Endothelial cell of umbilical vein (primary cell): ENCODE results near the gene KCNMA1. TPM values are rescaled to one million over a fixed set of nuclear protein-coding genes. Genes with fewer than 3 reads are reported as not detected.

Source experiments
- BruUV-seq: library from RNA; stranded (reverse); fragments of 400-500 nt; replicated peaks from 2 replicates; lab custom pipeline; 2021; lab: Mats Ljungman, UMichigan
- CTCF ChIA-PET: fragments of 300-600, 350-600 bp; sonication (Branson Sonifier 250); formaldehyde crosslinking; loops from one replicate; lab custom pipeline; 2021; ENCODE audit warnings: antibody characterized with exemption, inconsistent platforms; lab: Charles Lee
- POLR2A ChIA-PET: fragments of 300-600, 350-600 bp; sonication (Branson Sonifier 250); formaldehyde crosslinking; loops from one replicate; lab custom pipeline; 2021; ENCODE audit warnings: antibody characterized with exemption, inconsistent platforms; lab: Charles Lee
- DNase-seq: peaks from one replicate; pipeline ENCODE4 v3.0.0-alpha.2; 2011; ENCODE audit warnings: low read depth, low spot score
- FAIRE-seq: peaks from 2 replicates; lab custom pipeline; 2011; peaks lifted over from hg19 to GRCh38; lab: Jason Lieb, UNC
- H2AFZ ChIP-seq: 2 replicates; pipeline ENCODE4 v1.6.0; 2012; ENCODE audit warnings: low read depth, low read length, control low read depth, inconsistent platforms
- H3K27ac ChIP-seq: 2 replicates; pipeline ENCODE4 v1.5.1; 2011; ENCODE audit warnings: low read depth, mild to moderate bottlenecking, control low read depth, low read length, moderate library complexity; ENCODE audit not compliant: insufficient read depth
- H3K27me3 ChIP-seq, 2 experiments: 2 replicates each; pipeline versions ENCODE4 v1.6.0 to v1.6.1; 2011; ENCODE audit warnings: low read length in 2 of 2, mixed read lengths in 1 of 2; ENCODE audit not compliant: control insufficient read depth in 2 of 2, insufficient read depth in 2 of 2
- H3K36me3 ChIP-seq, 2 experiments: 2 replicates in 1 of 2; 3 replicates in 1 of 2; pipeline ENCODE4 v1.5.1; 2011; ENCODE audit warnings: low read length in 2 of 2, mild to moderate bottlenecking in 1 of 2, moderate library complexity in 1 of 2; ENCODE audit not compliant: control insufficient read depth in 2 of 2, insufficient read depth in 2 of 2; ENCODE audit errors: extremely low read depth in 1 of 2
- H3K4me1 ChIP-seq: 3 replicates; pipeline ENCODE4 v1.5.1; 2011; ENCODE audit warnings: mild to moderate bottlenecking, low read length; ENCODE audit not compliant: control insufficient read depth, insufficient read depth; ENCODE audit errors: extremely low read depth
- H3K4me2 ChIP-seq: 2 replicates; pipeline ENCODE4 v1.6.1; 2011; ENCODE audit warnings: low read length, control low read depth, mixed read lengths; ENCODE audit not compliant: insufficient read depth
- H3K4me3 ChIP-seq, 3 experiments: fragments of 200-600 bp in 1 of 3; sonication (generic), shearing (Covaris generic) in 1 of 3; replicated peaks in 1 of 3; 2 replicates each; pipeline ENCODE4 v1.5.1; 2011 to 2016; ENCODE audit warnings: control low read depth in 3 of 3, low read length in 3 of 3, mild to moderate bottlenecking in 2 of 3, inconsistent platforms in 1 of 3, low read depth in 1 of 3, moderate library complexity in 1 of 3; ENCODE audit not compliant: insufficient read depth in 1 of 3
- H3K79me2 ChIP-seq: 2 replicates; pipeline ENCODE4 v1.6.0; 2012; ENCODE audit warnings: low read length, inconsistent platforms; ENCODE audit not compliant: control insufficient read depth, insufficient read depth
- H3K9ac ChIP-seq: replicated peaks from 2 replicates; pipeline ENCODE3; 2011; ENCODE audit warnings: low read length, control low read depth; ENCODE audit not compliant: insufficient read depth; ENCODE audit errors: extremely low read depth
- H3K9me1 ChIP-seq: replicated peaks from 3 replicates; pipeline ENCODE4 v1.6.0; 2011; ENCODE audit warnings: mild to moderate bottlenecking, low read length; ENCODE audit not compliant: control insufficient read depth, insufficient read depth; ENCODE audit errors: extremely low read depth
- H3K9me3 ChIP-seq: replicated peaks from 2 replicates; pipeline ENCODE4 v1.5.1; 2012; ENCODE audit warnings: low read length, inconsistent platforms; ENCODE audit not compliant: control insufficient read depth, insufficient read depth
- H4K20me1 ChIP-seq: replicated peaks from 2 replicates; pipeline ENCODE3; 2011; ENCODE audit warnings: mild to moderate bottlenecking, low read length; ENCODE audit not compliant: control insufficient read depth, insufficient read depth; ENCODE audit errors: extremely low read depth
- EZH2 ChIP-seq: IDR thresholded peaks from 2 replicates; pipeline ENCODE4 v1.6.1; 2012; ENCODE audit warnings: borderline replicate concordance, low read depth, mild to moderate bottlenecking, moderate library complexity, low read length, inconsistent platforms; ENCODE audit not compliant: severe bottlenecking
- FOS ChIP-seq: IDR thresholded peaks from 2 replicates; pipeline ENCODE4 v1.6.1; 2011; ENCODE audit warnings: mild to moderate bottlenecking, low read length, moderate library complexity, borderline replicate concordance; ENCODE audit not compliant: insufficient read depth
- JUN ChIP-seq: IDR thresholded peaks from 2 replicates; pipeline ENCODE4 v1.6.1; 2011; ENCODE audit warnings: borderline replicate concordance, low read depth; ENCODE audit not compliant: insufficient read length, insufficient read depth
- MYC ChIP-seq: IDR thresholded peaks from one replicate; pipeline ENCODE4 v1.6.1; 2011; ENCODE audit warnings: mild to moderate bottlenecking, low read depth, low read length
- POLR2A ChIP-seq: IDR thresholded peaks from 2 replicates; pipeline ENCODE4 v1.6.1; 2012; ENCODE audit warnings: low read depth, mild to moderate bottlenecking, control low read depth, low read length
- POLR2AphosphoS5 ChIP-seq: IDR thresholded peaks from 2 replicates; pipeline ENCODE4 v1.6.1; 2012; ENCODE audit warnings: low read depth, mild to moderate bottlenecking, control low read depth, low read length, moderate library complexity; ENCODE audit not compliant: insufficient read depth
- dilution Hi-C: fragments of 300-500 bp; cut with MboI; formaldehyde crosslinking; loops from one replicate; pipeline ENCODE4 v1.15.0; 2019; ENCODE audit warnings: low sequenced_read_pairs; ENCODE audit not compliant: extremely low pct_ligation_motif_present
- intact Hi-C: fragments of 100-400 bp; cut with micrococcal nuclease; formaldehyde crosslinking; loops from one replicate; pipeline ENCODE4 v1.10.0; 2022
- polyA plus RNA-seq, 4 experiments: library from polyadenylated mRNA; depleted of rRNA in 3 of 4; stranded (reverse) in 3 of 4; unstranded in 1 of 4; fragments of >200 nt; gene quantifications; 2 replicates each; pipeline versions ENCODE4 v1.2.1 to v1.2.3, GENCODE V29; 2011 to 2012; ENCODE audit warnings: missing spikeins in 1 of 4
- total RNA-seq: library from RNA; stranded (reverse); gene quantifications from 2 replicates; pipeline ENCODE4 v1.2.3, GENCODE V29; 2021
- TF ChIP-seq, protein P1 (sequence below), 2 donors: IDR thresholded peaks; 1 replicate in 1 of 2; 2 replicates in 1 of 2; pipeline ENCODE4 v1.5.1; 2011; ENCODE audit warnings: low read length in 2 of 2, mild to moderate bottlenecking in 2 of 2, moderate library complexity in 2 of 2, control low read depth in 1 of 2, inconsistent platforms in 1 of 2, low read depth in 1 of 2; ENCODE audit not compliant: insufficient read depth in 1 of 2; ENCODE audit errors: extremely low read depth in 1 of 2
- TF ChIP-seq, protein P2 (sequence below): IDR thresholded peaks from 2 replicates; pipeline ENCODE4 v1.6.1; 2011; ENCODE audit not compliant: insufficient read depth, insufficient read length

The KCNMA1 gene
- total and polyA plus RNA-seq, 2 donors (not counting 3 experiments of a cell fraction or from before 2014, with no cell fraction given): 0.10 to 0.82 TPM

DNA sequence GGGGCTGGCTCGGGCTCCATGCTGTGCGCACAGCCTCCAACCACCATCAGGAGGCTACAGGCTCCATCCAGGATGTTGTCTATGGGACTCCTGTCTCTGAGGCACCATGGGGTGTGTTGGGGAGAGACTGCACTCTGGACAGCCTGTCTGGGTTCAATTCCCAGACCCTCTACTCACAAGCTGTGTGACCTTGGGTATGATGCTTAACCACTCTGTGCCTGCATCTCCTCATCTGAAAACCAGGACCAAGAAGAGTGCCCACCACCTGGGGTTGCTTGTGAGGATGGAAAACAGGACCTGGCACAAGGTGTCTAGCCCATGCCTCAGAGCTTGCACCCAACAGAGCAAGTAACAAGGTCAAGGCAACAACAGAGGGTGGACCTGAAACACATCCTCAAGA, 109.8 kb downstream of the KCNMA1 start:
- CTCF ChIA-PET: no interaction called here
- H4K20me1 ChIP-seq: no peaks in the 10 kb centered on the region
- intact Hi-C loops (no loop called here), dilution Hi-C loops (no loop called here)
- H3K4me2 ChIP-seq: no peak overlapping the region
- H3K79me2 ChIP-seq: no peaks in the 10 kb centered on the region
- no peak overlapping the region for H3K27ac ChIP-seq
- peaks cover 0 to 3% of the 10 kb centered on the region in 2 experiments for H3K27me3 ChIP-seq
- DNase-seq: no peak
- no peaks in the 10 kb centered on the region for H3K9me1 ChIP-seq
- BruUV-seq: no TSS peak
- peaks cover 6% of the 10 kb centered on the region for H3K4me1 ChIP-seq
- H3K36me3 ChIP-seq: no peaks in the 10 kb centered on the region
- TF ChIP-seq POLR2AphosphoS5: no peak
- TF ChIP-seq JUN: no peak
- TF ChIP-seq, protein P1, sequence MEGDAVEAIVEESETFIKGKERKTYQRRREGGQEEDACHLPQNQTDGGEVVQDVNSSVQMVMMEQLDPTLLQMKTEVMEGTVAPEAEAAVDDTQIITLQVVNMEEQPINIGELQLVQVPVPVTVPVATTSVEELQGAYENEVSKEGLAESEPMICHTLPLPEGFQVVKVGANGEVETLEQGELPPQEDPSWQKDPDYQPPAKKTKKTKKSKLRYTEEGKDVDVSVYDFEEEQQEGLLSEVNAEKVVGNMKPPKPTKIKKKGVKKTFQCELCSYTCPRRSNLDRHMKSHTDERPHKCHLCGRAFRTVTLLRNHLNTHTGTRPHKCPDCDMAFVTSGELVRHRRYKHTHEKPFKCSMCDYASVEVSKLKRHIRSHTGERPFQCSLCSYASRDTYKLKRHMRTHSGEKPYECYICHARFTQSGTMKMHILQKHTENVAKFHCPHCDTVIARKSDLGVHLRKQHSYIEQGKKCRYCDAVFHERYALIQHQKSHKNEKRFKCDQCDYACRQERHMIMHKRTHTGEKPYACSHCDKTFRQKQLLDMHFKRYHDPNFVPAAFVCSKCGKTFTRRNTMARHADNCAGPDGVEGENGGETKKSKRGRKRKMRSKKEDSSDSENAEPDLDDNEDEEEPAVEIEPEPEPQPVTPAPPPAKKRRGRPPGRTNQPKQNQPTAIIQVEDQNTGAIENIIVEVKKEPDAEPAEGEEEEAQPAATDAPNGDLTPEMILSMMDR (IDR thresholded peaks at IDR 0.05; ENCODE audit: extremely low read depth in 1 of 2, insufficient read depth in 1 of 2, low read depth in 1 of 2, low read length in 2 of 2): no peak
- TF ChIP-seq, protein P2, sequence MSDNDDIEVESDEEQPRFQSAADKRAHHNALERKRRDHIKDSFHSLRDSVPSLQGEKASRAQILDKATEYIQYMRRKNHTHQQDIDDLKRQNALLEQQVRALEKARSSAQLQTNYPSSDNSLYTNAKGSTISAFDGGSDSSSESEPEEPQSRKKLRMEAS: no peak
- TF ChIP-seq MYC: no peak
- no peak for TF ChIP-seq FOS
- TF ChIP-seq EZH2: no peak
- TF ChIP-seq POLR2A: no peak
- FAIRE-seq: no peak
- H3K9me3 ChIP-seq: no peaks in the 10 kb centered on the region
- no peak overlapping the region for H3K4me3 ChIP-seq
- H3K9ac ChIP-seq: no peak overlapping the region
- no peak overlapping the region for H2AFZ ChIP-seq
- POLR2A ChIA-PET: no interaction called here
